Measurements from ENCODE around the gene SMCO2. TPM values are rescaled to one million over a fixed set of nuclear protein-coding genes. Genes with fewer than 3 reads are reported as not detected.

The SMCO2 gene
- total RNA-seq, 1 experiment from 2014 or later, result not detected

DNA sequence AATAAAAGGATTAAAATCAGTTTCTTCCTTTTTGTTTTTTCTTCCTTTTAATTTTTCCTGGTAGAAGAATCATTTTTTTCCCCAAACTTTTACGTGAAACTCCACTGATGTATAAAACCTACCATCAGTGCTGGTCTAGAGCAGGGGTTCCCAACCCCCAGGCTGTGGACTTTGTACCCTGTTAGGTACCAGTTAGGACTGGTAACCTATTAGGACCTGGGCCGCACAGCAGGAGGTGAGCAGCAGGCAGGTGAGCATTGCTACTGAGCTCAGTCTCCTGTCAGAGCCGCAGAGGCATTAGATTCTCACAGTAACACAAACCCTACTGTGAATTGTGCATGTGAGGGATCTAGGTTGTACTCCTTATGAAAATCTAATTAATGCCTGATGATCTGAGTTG, 10.1 kb downstream of the SMCO2 start:
- intact Hi-C loops (cut with micrococcal nuclease), result no loop called here
- ChIA-PET RAD21 (ENCODE audit: low non-redundant PET in 1 of 2, low total read pairs in 2 of 2, uncharacterized antibody in 2 of 2, unreplicated experiment in 2 of 2) (no interaction called here), CTCF (no interaction called here), POLR2A (no interaction called here)
- no peaks in the 10 kb centered on the region for H4K20me1 ChIP-seq (ENCODE audit: insufficient read depth)
- TF ChIP-seq, protein P1, sequence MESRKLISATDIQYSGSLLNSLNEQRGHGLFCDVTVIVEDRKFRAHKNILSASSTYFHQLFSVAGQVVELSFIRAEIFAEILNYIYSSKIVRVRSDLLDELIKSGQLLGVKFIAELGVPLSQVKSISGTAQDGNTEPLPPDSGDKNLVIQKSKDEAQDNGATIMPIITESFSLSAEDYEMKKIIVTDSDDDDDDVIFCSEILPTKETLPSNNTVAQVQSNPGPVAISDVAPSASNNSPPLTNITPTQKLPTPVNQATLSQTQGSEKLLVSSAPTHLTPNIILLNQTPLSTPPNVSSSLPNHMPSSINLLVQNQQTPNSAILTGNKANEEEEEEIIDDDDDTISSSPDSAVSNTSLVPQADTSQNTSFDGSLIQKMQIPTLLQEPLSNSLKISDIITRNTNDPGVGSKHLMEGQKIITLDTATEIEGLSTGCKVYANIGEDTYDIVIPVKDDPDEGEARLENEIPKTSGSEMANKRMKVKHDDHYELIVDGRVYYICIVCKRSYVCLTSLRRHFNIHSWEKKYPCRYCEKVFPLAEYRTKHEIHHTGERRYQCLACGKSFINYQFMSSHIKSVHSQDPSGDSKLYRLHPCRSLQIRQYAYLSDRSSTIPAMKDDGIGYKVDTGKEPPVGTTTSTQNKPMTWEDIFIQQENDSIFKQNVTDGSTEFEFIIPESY (IDR thresholded peaks at IDR 0.05; ENCODE audit: extremely low read depth, insufficient replicate concordance, low read length), result no peak
- TF ChIP-seq ZFX (IDR thresholded peaks at IDR 0.05) (no peak), POLR2AphosphoS5 (IDR thresholded peaks at IDR 0.05; ENCODE audit: low read depth, low read length) (no peak), SRF (IDR thresholded peaks at IDR 0.05; ENCODE audit: low read depth) (no peak), CTCF (IDR thresholded peaks at IDR 0.05 in 2 of 3, conservative IDR thresholded peaks at IDR 0.05 in 1 of 3; ENCODE audit: borderline replicate concordance in 1 of 3, insufficient read depth in 1 of 3, low read depth in 2 of 3, low read length in 2 of 3) (no peak), POLR2A (IDR thresholded peaks at IDR 0.05; ENCODE audit: borderline replicate concordance, extremely low read depth, insufficient read depth, insufficient read length) (no peak), JUND (IDR thresholded peaks at IDR 0.05) (no peak), ZNF274 (IDR thresholded peaks at IDR 0.05; ENCODE audit: low read depth, low read length) (no peak), EZH2phosphoT487 (IDR thresholded peaks at IDR 0.05; ENCODE audit: borderline replicate concordance) (no peak), FOSL1 (IDR thresholded peaks at IDR 0.05; ENCODE audit: low read depth) (no peak), SP1 (IDR thresholded peaks at IDR 0.05; ENCODE audit: low read depth) (no peak), EZH2 (IDR thresholded peaks at IDR 0.05) (no peak), ELF1 (IDR thresholded peaks at IDR 0.05; ENCODE audit: borderline replicate concordance, low read depth) (no peak), CEBPB (IDR thresholded peaks at IDR 0.05; ENCODE audit: low read depth) (no peak), YY1 (IDR thresholded peaks at IDR 0.05; ENCODE audit: extremely low read depth, insufficient replicate concordance, low read depth, low read length) (no peak), ATF3 (IDR thresholded peaks at IDR 0.05) (no peak), EGR1 (IDR thresholded peaks at IDR 0.05; ENCODE audit: low read depth) (no peak), TCF7L2 (IDR thresholded peaks at IDR 0.05; ENCODE audit: borderline replicate concordance, extremely low read depth, insufficient read depth, insufficient read length) (no peak)
- TF ChIP-seq, protein P2, sequence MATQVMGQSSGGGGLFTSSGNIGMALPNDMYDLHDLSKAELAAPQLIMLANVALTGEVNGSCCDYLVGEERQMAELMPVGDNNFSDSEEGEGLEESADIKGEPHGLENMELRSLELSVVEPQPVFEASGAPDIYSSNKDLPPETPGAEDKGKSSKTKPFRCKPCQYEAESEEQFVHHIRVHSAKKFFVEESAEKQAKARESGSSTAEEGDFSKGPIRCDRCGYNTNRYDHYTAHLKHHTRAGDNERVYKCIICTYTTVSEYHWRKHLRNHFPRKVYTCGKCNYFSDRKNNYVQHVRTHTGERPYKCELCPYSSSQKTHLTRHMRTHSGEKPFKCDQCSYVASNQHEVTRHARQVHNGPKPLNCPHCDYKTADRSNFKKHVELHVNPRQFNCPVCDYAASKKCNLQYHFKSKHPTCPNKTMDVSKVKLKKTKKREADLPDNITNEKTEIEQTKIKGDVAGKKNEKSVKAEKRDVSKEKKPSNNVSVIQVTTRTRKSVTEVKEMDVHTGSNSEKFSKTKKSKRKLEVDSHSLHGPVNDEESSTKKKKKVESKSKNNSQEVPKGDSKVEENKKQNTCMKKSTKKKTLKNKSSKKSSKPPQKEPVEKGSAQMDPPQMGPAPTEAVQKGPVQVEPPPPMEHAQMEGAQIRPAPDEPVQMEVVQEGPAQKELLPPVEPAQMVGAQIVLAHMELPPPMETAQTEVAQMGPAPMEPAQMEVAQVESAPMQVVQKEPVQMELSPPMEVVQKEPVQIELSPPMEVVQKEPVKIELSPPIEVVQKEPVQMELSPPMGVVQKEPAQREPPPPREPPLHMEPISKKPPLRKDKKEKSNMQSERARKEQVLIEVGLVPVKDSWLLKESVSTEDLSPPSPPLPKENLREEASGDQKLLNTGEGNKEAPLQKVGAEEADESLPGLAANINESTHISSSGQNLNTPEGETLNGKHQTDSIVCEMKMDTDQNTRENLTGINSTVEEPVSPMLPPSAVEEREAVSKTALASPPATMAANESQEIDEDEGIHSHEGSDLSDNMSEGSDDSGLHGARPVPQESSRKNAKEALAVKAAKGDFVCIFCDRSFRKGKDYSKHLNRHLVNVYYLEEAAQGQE (IDR thresholded peaks at IDR 0.05; ENCODE audit: low read depth), result no peak
- no peak overlapping the region for H3K4me3 ChIP-seq (replicated peaks in 1 of 2; ENCODE audit: low read depth in 1 of 2, low read length in 2 of 2)
- no peak overlapping the region for H3K9ac ChIP-seq (ENCODE audit: low read length)
- BruUV-seq (replicated peaks), result no TSS peak
- H3K36me3 ChIP-seq (ENCODE audit: control insufficient read depth in 1 of 2, insufficient read depth in 2 of 2, low read length in 2 of 2), result no peaks in the 10 kb centered on the region
- H3K4me1 ChIP-seq (ENCODE audit: control insufficient read depth in 1 of 2, insufficient read depth in 2 of 2, low read length in 2 of 2), result peaks cover 14 to 16% of the 10 kb centered on the region in 2 experiments; a peak in 3 of 4 replicates
- H3K27me3 ChIP-seq (ENCODE audit: insufficient read depth, low read length), result no peaks in the 10 kb centered on the region
- no peak overlapping the region for H2AFZ ChIP-seq (ENCODE audit: low read depth, low read length, poor library complexity, severe bottlenecking)
- no peaks in the 10 kb centered on the region for H3K9me3 ChIP-seq (ENCODE audit: control insufficient read depth in 1 of 2, insufficient read depth in 1 of 2, low read depth in 1 of 2, low read length in 2 of 2)
- DNase-seq (ENCODE audit: low read depth, low spot score) (no peak), ATAC-seq (no peak)
- no peak overlapping the region for H3K27ac ChIP-seq (ENCODE audit: low read depth, low read length)
- no peaks in the 10 kb centered on the region for H3K79me2 ChIP-seq (ENCODE audit: insufficient read depth, low read length)
- H3K9me2 ChIP-seq (ENCODE audit: insufficient read depth), result no peaks in the 10 kb centered on the region
- H3K4me2 ChIP-seq (ENCODE audit: low read length), result no peak overlapping the region
